GM12878 (cell line): Measurements from ENCODE around the gene XIRP1. TPM values are rescaled to one million over a fixed set of nuclear protein-coding genes. Genes with fewer than 3 reads are reported as not detected.

Experiments
- ATAC-seq: fragments of 200-7000 bp; cut with Tn5 transposase; 3 replicates; pipeline ENCODE4 v1.9.1; 2020; ENCODE audit warnings: mild to moderate bottlenecking, moderate library complexity
- BruUV-seq: library from RNA; stranded (reverse); fragments of 400-500 nt; replicated peaks from 2 replicates; lab custom pipeline; 2021; lab: Mats Ljungman, UMichigan
- CTCF ChIA-PET: fragments of 300-600 bp; sonication (Branson Sonifier 250); formaldehyde crosslinking; extraction: SDS; loops from one replicate; lab custom pipeline; 2021; ENCODE audit warnings: inconsistent platforms; lab: Yijun Ruan, JAX
- POLR2A ChIA-PET: fragments of 350-600 bp; formaldehyde crosslinking; extraction: SDS; loops from one replicate; lab custom pipeline; 2021; ENCODE audit warnings: inconsistent platforms; lab: Charles Lee
- RAD21 ChIA-PET: fragments of 300-600 bp; sonication (Branson Sonifier 250); formaldehyde crosslinking; loops from one replicate; lab custom pipeline; 2023; ENCODE audit warnings: antibody characterized with exemption; ENCODE audit not compliant: unreplicated experiment; lab: Charles Lee
- SMC1A ChIA-PET: fragments of 300-600 bp; sonication (Branson Sonifier 250); formaldehyde crosslinking; loops from one replicate; lab custom pipeline; 2023; ENCODE audit not compliant: unreplicated experiment, uncharacterized antibody; lab: Charles Lee
- DNase-seq: peaks from one replicate; pipeline ENCODE4 v3.0.0-alpha.2; 2011; ENCODE audit warnings: low read depth, low spot score
- FAIRE-seq: peaks from 3 replicates; lab custom pipeline; 2011; peaks lifted over from hg19 to GRCh38; lab: Jason Lieb, UNC
- H2AFZ ChIP-seq: 2 replicates; pipeline ENCODE4 v1.6.0; 2011; ENCODE audit warnings: low read depth, low read length, control low read depth; ENCODE audit not compliant: control insufficient read depth
- H3K27ac ChIP-seq: 2 replicates; pipeline ENCODE4 v1.5.1; 2011; ENCODE audit warnings: control low read depth; ENCODE audit not compliant: control insufficient read depth, insufficient read depth
- H3K27me3 ChIP-seq, 2 experiments: replicated peaks in 1 of 2; 2 replicates each; pipeline versions ENCODE4 v1.6.0 to v1.6.1; 2011; ENCODE audit warnings: low read length in 1 of 2; ENCODE audit not compliant: control insufficient read depth in 2 of 2, insufficient read depth in 2 of 2
- H3K36me3 ChIP-seq, 2 experiments: 2 replicates each; pipeline ENCODE4 v1.5.1; 2011; ENCODE audit warnings: low read length in 1 of 2; ENCODE audit not compliant: control insufficient read depth in 2 of 2, insufficient read depth in 2 of 2
- H3K4me1 ChIP-seq: 2 replicates; pipeline ENCODE4 v1.6.1; 2011; ENCODE audit warnings: mild to moderate bottlenecking, low read length, moderate library complexity, mixed read lengths; ENCODE audit not compliant: control insufficient read depth, insufficient read depth
- H3K4me2 ChIP-seq: 2 replicates; pipeline ENCODE4 v1.6.0; 2011; ENCODE audit warnings: control low read depth; ENCODE audit not compliant: control insufficient read depth, insufficient read depth
- H3K4me3 ChIP-seq: fragments of 200-600 bp; sonication (generic); 2 replicates; pipeline ENCODE4 v1.5.1; 2016
- H3K79me2 ChIP-seq: 2 replicates; pipeline ENCODE4 v1.6.0; 2011; ENCODE audit warnings: low read length; ENCODE audit not compliant: control insufficient read depth, insufficient read depth
- H3K9ac ChIP-seq: 2 replicates; pipeline ENCODE4 v1.8.0; 2011; ENCODE audit warnings: low read length, control low read depth, mixed read lengths; ENCODE audit not compliant: control insufficient read depth, insufficient read depth
- H3K9me3 ChIP-seq: replicated peaks from 3 replicates; pipeline ENCODE4 v1.5.1; 2011; ENCODE audit warnings: mild to moderate bottlenecking, low read length; ENCODE audit not compliant: control insufficient read depth, insufficient read depth
- H4K20me1 ChIP-seq: 2 replicates; pipeline ENCODE4 v1.6.0; 2011; ENCODE audit not compliant: control insufficient read depth, insufficient read depth
- CHD2 ChIP-seq: IDR thresholded peaks from 2 replicates; pipeline ENCODE4 v1.6.1; 2011; ENCODE audit warnings: low read depth, low read length, improper control_type of control experiment, borderline replicate concordance
- CREM ChIP-seq: IDR thresholded peaks from 2 replicates; pipeline ENCODE4 v1.6.1; 2014; ENCODE audit warnings: antibody characterized with exemption, low read depth
- RAD51 ChIP-seq: fragments of 450-650 bp; IDR thresholded peaks from 2 replicates; pipeline ENCODE4 v1.6.1; 2016; ENCODE audit warnings: moderate library complexity, mild to moderate bottlenecking, inconsistent platforms
- TARDBP ChIP-seq: IDR thresholded peaks from 2 replicates; pipeline ENCODE4 v1.6.1; 2016; ENCODE audit warnings: borderline replicate concordance
- ZZZ3 ChIP-seq: IDR thresholded peaks from 2 replicates; pipeline ENCODE4 v1.6.1; 2011; ENCODE audit warnings: low read depth; ENCODE audit not compliant: control insufficient read depth, insufficient read length
- WGBS: methylation state at CpG from one replicate; pipeline ENCODE4 v1.1.6; 2016; ENCODE audit warnings: low lambda C conversion rate; ENCODE audit not compliant: insufficient replicate concordance, insufficient coverage; ENCODE audit errors: missing lambda C conversion rate; 5-methylcytosine and 5-hydroxymethylcytosine counted together
- in situ Hi-C: fragments of 300-500 bp; cut with MboI; formaldehyde crosslinking; loops from 9 replicates; pipeline ENCODE4 v1.14.3; 2018; ENCODE audit warnings: mixed read lengths
- intact Hi-C: fragments of 100-400 bp; cut with micrococcal nuclease; formaldehyde crosslinking; loops from one replicate; pipeline ENCODE4 v1.14.2; 2022; ENCODE audit not compliant: unreplicated experiment
- polyA plus RNA-seq, 11 experiments: library from polyadenylated mRNA; depleted of rRNA in 4 of 11; unstranded in 6 of 11; stranded (reverse) in 5 of 11; fragments of >200 nt; fragmentation: Nextera tagmentation in 4 of 11; fragmentation: Illumina TruSeq in 1 of 11; extraction: Ambion mirVana in 4 of 11; extraction: Trizol in 1 of 11; gene quantifications; 1 replicate in 1 of 11; 2 replicates in 10 of 11; pipeline versions ENCODE4 v1.2.1 to v1.2.3, GENCODE V29; 2011 to 2016; ENCODE audit warnings: inconsistent platforms in 2 of 11, missing spikeins in 2 of 11, low read depth in 1 of 11
- total RNA-seq, 4 experiments: library from RNA; depleted of rRNA in 3 of 4; stranded (reverse); fragments of >200 nt in 3 of 4; fragmentation: Illumina TruSeq in 1 of 4; extraction: Trizol in 1 of 4; gene quantifications; 2 replicates each; pipeline versions ENCODE4 v1.2.1 to v1.2.3, GENCODE V29; 2013 to 2021
- TF ChIP-seq, protein P1 (sequence below): fragments of 450-650 bp; IDR thresholded peaks from 2 replicates; pipeline ENCODE4 v1.6.1; 2017; ENCODE audit warnings: mild to moderate bottlenecking, moderate library complexity
- TF ChIP-seq, protein P2 (sequence below): IDR thresholded peaks from 2 replicates; pipeline ENCODE4 v1.6.1; 2011; ENCODE audit warnings: low read depth, low read length, improper control_type of control experiment, borderline replicate concordance

XIRP1 gene
- total and polyA plus RNA-seq, 10 of the 15 experiments (the other 5 are each of a cell fraction or from before 2014, with no cell fraction given) = 0.03 to 0.38 (median 0.08) TPM; not detected in 1

DNA sequence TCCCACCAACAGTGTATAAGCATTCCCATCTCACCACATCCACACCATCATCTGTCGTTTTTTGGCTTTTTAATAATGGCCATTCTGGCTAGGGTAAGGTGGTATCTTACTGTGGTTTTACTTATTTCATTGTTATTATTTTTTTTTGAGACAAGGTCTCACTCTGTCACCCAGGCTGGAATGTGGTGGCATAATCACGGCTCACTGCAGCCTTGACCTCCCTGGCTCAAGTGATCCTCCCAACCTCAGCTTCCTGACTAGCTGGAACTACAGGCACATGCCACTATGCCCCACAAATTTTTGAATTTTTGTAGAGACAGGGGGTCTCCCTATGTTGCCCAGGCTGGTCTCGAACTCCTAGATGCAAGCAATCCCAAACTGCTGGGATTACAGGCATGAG lies 28.0 kb downstream of the XIRP1 start:
- in situ Hi-C loops = no loop called here
- Histone ChIP-seq H2AFZ (no peak overlapping the region), H4K20me1 (no peaks in the 10 kb centered on the region), H3K27ac (no peak overlapping the region), H3K4me1 (no peaks in the 10 kb centered on the region), H3K79me2 (no peaks in the 10 kb centered on the region), H3K36me3 (no peaks in the 10 kb centered on the region), H3K4me3 (no peak overlapping the region), H3K27me3 (peaks cover 0 to 3% of the 10 kb centered on the region in 2 experiments; a peak in 2 of 4 replicates), H3K4me2 (no peak overlapping the region), H3K9ac (no peak overlapping the region), H3K9me3 (no peaks in the 10 kb centered on the region)
- WGBS = 44% methylated on average over 3 of the region's 3 CpGs
- no TSS peak for BruUV-seq
- ChIA-PET POLR2A (no interaction called here), SMC1A (interaction anchor here (1.0 kb wide), 1 partner anchor 126 kb away, joined by 3 read pairs; no protein-coding TSS in a partner anchor), RAD21 (interaction anchor here (0.5 kb wide), 1 partner anchor 110 kb away, joined by 3 read pairs; no protein-coding TSS in a partner anchor), CTCF (interaction anchor here (6.1 kb wide), 1 partner anchor 26 kb away, joined by 28 read pairs; the partner anchor contains the start of gene XIRP1)
- FAIRE-seq = no peak
- no peak for DNase-seq
- no peak for TF ChIP-seq CREM
- TF ChIP-seq ZZZ3 = no peak
- TF ChIP-seq, protein P1, sequence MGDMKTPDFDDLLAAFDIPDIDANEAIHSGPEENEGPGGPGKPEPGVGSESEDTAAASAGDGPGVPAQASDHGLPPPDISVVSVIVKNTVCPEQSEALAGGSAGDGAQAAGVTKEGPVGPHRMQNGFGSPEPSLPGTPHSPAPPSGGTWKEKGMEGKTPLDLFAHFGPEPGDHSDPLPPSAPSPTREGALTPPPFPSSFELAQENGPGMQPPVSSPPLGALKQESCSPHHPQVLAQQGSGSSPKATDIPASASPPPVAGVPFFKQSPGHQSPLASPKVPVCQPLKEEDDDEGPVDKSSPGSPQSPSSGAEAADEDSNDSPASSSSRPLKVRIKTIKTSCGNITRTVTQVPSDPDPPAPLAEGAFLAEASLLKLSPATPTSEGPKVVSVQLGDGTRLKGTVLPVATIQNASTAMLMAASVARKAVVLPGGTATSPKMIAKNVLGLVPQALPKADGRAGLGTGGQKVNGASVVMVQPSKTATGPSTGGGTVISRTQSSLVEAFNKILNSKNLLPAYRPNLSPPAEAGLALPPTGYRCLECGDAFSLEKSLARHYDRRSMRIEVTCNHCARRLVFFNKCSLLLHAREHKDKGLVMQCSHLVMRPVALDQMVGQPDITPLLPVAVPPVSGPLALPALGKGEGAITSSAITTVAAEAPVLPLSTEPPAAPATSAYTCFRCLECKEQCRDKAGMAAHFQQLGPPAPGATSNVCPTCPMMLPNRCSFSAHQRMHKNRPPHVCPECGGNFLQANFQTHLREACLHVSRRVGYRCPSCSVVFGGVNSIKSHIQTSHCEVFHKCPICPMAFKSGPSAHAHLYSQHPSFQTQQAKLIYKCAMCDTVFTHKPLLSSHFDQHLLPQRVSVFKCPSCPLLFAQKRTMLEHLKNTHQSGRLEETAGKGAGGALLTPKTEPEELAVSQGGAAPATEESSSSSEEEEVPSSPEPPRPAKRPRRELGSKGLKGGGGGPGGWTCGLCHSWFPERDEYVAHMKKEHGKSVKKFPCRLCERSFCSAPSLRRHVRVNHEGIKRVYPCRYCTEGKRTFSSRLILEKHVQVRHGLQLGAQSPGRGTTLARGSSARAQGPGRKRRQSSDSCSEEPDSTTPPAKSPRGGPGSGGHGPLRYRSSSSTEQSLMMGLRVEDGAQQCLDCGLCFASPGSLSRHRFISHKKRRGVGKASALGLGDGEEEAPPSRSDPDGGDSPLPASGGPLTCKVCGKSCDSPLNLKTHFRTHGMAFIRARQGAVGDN = no peak
- no peak for TF ChIP-seq CHD2
- TF ChIP-seq, protein P2, sequence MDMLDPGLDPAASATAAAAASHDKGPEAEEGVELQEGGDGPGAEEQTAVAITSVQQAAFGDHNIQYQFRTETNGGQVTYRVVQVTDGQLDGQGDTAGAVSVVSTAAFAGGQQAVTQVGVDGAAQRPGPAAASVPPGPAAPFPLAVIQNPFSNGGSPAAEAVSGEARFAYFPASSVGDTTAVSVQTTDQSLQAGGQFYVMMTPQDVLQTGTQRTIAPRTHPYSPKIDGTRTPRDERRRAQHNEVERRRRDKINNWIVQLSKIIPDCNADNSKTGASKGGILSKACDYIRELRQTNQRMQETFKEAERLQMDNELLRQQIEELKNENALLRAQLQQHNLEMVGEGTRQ = no peak
- TF ChIP-seq TARDBP = no peak
- no peak for TF ChIP-seq RAD51
- TF ChIP-seq, all 136 proteins: peak for 0
- no peak for ATAC-seq
- intact Hi-C loops = no loop called here
